CD4-positive, alpha-beta T cell treated with Interleukin-1 beta for 1 hour (primary cell): Measurements from ENCODE around the gene ADCY3.

Experiments used
- DNase-seq, 2 donors: peaks; one replicate each; pipeline ENCODE4 v3.0.0-alpha.2; 2020 to 2022

Gene ADCY3

DNA sequence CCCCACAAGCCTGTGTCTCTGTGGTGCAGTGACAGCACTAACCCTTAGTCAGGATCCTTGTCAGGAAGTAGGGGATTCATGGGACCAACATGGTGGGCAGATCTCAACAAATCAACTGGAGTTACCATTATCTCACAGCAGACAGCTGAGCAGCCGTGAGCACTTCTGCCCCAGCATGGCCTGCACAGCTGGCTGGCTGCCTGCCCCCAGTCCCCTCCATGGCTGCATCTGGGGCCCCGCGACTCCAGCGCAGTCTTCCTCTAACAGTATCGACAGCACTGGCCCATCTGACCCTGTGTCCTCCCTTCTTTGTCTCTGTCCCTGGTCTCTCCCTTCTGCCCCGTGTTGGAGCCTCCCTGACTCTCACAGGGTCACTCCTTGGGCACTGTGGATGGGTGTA lies 4.7 kb upstream of the ADCY3 start:
- DNase-seq: no peak

DNA sequence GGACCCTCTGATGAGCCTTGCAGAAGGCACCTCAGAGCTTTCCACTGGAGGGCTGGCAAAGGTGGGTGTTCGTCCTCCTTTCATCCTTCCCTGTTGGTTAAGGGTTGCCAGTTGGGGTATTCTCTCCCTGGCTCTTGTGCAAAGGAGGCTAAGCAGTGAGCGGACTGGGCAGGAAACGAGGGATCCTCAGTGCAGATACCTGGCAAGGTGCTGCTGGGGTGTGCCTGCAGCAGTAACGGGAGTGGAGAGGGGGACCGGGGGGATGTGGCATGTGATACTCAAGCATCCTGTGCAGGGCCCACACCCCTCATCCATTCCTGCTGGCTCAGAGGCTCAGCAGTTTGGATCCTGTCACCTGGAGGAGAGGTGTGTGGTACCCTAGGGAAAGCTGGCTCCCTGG lies 4.2 kb upstream of the ADCY3 start:
- no peak for DNase-seq

DNA sequence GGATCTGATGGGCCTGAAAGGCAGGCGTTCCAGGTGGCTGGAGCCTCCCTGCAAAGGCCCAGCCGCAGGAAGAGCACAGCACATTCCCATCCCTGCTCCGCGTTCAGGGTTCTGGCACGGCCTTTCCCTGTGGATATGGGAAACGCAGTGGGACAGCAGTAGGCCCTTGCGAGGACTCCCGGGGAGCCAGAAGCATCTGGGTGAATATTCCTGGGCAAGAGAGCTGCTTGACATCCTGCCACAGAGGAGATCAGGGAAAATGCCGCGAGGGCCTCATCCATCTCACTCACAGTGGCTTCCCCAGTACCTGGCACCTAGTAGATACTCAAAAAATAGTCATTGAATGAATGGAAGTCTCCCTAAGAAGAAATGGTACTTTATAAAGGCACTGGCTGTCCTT lies 3.1 kb upstream of the ADCY3 start:
- no peak for DNase-seq

DNA sequence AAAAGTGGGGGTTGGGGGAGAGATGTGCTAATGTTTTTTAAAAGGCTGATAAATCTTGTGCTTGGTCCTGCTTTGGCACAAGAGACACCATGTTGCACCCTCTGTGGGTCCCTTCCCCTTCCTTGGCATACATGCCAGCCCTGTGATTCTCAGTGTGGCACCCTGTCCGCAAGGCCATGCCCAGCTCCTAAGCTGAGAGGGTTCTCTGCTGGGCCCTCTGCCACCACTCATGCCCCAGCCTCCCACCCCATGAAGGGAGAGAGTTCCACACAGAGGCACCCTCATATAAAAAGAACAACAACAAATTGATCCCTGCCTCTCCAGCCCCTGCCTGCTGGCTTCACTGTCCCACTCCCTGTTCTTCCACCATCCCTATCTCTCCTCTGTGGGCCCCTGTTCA lies 2.5 kb upstream of the ADCY3 start:
- no peak for DNase-seq

DNA sequence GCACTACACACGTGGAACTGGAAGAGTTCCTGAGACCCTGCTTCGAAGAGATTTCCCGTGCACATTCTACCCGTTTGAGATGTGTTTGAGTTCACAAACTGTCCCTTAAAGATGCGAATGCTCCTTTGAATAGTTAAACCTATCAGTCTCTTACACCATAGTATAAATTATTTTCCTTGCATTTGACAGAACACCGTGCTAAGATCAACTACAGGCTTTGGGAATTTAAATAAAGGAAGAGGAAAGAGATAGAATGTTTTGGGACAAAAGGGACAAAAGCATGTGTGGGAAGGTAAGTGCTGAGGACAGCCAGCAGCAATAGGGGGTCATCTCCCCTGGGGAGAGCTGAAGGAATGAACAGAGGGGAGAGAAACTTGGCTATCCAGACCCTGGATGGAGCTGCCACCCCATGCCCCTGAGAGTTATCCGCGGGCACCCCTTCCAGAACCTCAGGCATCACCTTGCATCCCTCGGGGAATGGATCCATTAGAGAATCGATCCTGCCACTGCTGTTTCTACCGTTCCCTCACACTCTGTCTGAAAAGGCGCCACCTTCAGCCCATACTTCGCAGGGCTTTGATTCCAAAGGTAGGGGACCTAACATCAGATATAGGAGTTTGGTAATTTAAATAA lies 888 bp upstream of the ADCY3 start:
- peak in 1 of 2 donors; percentile 28 for DNase-seq

DNA sequence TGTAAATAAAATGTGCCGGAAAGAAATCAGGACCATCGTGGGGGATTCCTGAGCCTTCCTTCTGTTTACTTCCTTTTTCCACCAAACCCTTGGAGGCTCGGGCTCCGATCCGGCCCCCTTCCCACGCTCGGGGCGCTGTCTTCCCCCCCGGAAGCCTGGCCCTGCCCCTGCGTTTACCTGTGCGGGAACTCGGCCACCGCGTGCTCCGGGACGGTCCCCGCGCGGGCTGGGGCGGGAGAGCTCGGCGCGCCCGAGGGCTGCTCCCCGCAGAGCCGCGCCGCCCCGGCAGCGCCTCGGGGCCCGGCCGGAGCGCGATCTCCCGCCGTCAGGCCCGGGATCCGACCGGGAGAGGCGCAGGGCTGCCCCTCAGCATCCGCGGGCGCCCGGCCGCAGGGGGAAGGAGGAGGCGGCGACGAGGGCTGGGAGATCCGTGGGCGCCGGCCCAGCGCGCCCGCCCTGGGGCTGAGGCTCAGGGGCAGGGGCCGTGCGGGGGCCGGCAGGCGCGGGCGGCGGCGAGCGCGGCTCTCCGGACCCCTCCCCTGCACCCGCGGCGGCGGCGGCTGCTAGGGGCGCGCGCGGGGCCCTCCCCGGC lies 435 bp downstream of the ADCY3 start:
- DNase-seq: no peak

DNA sequence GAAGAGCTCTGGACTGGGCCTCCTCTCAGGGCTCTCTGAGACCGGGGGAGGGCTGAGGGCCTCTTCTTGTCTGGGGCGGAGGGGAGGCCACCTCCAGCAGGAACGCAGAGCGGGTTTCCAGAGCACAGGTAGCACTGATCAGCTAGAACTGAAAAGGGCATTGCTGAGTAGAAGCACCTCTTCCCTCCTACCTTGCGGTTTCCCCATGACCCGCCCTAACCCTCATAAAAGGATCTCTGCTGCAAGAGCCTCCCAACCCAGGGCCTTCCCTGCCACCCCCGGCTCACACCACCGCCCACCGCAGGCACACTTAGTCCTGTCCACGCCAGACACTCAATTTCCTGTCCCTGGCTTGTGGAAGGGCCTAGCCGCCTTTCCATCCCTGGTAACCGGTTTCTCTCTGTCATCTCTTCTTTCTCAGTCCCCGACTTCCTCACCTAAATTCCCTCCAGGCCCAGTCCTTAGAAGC lies 966 bp downstream of the ADCY3 start:
- DNase-seq: peak; percentile 60 to 69

DNA sequence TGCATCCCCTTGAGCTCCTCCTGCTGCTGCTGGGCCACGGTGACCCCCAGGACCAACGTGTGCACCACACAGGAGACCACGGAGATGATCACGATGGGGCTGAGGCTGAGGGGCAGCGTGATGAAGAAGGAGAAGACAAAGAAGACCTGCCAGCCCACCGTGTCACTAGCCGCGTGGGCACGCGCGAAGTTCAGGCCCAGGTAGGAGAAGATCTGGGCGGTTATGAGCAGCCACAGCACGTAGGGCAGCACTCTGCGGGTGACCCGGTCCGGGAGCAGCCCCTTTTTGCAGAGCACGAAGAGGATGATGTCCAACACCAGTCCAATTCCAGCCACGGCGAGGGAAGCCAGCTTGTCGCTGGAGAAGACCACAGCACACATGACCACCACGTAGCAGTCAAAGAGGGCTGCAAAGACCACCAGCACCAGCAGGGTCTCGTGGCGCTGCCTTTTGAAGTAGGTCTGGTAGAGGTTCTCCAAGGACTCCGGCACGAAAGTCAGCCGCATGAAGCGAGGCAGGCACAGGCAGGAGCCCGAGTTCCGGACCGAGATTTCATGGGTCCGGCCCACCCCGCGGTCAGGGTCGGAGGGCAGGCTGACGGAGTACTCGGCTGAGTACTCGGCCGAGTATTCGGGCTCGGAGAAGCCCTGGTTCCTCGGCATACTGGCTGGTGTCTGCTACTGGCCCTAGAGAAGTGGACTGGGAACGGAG lies 1.6 kb downstream of the ADCY3 start:
- DNase-seq: no peak

DNA sequence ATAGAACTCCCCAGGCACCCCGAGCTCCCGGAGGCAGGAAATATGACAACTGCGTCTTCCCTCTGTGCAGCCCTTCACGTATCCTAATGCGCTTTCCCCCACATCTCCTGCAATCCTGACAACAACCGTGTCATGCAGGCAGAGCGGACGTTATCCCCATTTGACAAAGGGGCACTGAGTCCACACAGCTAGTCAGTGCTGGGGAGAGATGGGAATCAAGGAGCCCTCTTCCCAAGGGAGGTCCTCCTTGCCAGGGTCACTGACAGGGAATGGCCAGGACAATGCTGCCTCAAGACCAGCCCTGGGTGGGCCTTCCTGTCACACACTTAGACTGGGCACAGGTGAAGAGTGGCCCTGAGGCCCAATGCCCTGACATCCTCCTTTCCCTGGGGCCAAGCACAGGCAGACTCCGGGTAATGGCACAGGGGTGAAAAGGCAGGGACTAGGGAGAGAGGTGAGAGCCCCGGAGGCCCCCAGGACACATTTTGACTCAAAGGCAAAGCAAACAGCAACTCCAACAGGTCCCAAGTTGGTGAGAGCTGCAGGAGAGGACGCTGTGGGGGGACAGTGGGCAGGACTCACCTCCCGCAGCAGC lies 2.2 kb downstream of the ADCY3 start:
- no peak for DNase-seq

DNA sequence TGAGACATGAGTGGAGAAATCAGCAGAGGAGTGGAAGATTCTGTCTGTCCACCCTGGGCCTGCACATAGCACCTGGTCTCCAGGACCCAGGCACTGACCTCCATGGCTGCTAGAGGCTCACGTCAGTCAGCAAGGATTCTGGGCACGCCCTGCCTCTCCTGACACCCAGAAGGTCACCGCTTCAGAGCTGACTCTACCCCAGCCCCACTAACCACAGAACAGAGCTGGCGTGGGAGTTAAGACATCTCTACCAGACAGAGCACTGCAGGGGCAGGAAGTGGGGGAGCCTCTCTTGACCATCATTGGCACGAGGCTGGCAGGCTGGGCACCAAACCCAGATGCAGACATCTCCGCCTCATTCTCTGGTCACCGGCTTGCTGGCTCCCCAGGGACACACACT lies 3.0 kb downstream of the ADCY3 start:
- no peak for DNase-seq

DNA sequence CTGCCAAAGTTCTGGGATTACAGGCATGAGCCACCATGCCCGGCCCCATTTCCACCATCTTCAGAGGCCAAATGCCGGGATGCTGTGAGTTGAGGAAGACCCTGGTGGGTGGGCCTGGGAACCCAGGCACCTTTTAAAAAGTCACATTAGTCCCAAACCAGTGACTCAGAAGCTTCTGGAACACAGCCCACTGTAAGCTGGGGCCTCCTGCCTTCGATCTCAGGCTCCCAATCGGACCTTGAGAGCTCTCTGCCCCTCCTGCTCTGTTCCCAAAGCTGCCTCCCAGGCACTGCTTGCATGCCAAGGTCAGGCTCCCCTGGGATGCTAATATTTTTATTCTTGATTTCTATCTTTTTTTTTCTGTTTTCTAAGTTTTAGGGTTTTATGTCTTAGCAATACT lies 4.2 kb downstream of the ADCY3 start:
- DNase-seq: no peak

DNA sequence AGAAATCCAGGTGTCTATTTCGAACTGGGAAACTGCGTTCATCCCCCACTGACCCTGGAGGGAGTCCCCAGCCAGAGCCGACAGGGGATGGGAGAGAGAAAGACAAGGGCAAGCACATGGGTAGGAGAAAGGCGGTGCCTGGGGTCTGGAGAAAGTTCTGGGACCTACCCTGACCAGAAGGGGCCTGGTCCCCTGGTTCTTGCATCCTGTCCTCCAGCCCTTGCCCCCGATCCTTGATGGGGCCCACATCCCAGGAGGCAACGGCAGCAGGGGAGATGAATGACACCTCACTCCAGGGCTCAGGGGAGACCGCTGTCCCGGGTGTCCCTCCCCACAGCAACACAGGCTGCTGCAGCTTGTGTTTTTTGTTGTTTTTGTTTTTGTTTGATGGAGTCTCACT lies 4.9 kb downstream of the ADCY3 start:
- DNase-seq: no peak

DNA sequence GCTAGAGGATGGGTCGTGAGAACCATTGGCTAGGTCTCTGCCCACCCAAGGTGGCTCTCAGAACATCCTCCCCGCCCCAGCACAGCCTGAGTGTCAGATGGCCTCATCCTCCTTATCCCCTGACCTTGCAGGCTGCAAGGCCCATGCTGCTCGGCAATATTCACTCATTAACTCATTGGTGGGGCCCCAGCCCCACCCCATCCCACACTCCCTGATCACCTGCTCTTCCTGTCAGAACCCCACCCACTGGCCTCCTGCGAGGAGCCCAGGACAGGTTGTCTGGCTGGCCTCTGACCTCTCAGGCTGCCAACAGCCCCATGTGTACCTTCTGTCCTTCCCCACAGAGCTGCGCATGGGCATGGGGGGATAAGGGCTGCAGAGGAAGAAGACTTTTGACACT lies 5.3 kb downstream of the ADCY3 start:
- no peak for DNase-seq

DNA sequence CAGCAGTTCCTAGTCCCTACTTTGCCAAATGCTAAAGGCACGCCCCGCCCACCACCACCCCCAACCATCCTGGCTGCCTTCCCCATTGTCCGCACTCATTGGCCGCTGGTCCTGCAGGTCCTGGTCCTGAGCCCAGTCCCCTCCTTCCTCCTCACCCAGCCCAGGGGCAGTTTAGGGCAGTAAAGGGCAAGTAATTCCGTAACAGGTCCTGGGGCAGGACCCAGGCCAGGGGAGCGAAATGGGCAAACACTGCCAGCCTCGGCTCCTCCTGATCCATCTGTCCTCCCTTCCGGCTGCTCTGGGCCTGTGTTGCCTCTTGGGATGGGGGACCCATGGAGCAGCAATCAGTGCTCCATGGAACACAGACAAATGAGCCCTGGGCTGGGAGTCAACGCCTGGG lies 6.1 kb downstream of the ADCY3 start:
- no peak for DNase-seq

DNA sequence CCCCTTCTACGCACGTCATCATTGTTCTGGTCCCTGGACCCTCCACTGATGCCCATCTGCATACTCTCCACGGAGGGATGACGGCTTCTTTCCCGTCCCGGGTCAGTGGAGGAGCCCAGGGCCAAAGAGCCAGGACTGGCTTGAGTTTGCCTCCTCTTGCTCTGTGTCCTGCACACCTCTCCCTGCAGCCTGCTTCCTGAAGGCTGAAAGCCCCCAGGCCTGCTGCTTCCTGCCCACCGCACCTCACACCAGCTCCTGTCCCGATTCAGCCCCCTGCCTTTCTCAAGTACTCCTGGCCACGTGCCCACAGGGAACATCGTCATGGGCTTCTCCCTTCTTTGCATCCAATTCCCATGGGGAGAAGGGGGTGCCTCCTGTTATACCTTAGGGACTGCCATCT lies 7.1 kb downstream of the ADCY3 start:
- DNase-seq: no peak

DNA sequence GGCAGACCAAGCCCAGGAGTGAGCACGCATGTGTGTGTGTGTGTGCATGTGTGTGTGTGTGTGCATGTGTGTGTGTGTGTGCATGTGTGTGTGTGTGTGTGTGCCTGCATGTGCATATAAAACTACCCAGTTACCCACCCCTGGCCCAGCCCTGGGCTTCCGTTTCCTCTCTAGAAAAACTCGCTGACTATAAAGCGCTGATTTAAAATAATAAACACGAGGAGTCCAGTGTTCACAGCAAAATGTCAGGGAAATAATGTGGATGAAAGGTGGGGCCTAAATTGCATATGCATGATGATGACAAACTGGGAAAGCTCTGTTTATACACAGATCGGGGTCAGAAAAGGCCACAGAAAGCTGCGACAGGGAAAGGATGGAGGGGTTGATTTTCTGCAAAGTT lies 7.5 kb downstream of the ADCY3 start:
- DNase-seq: no peak

DNA sequence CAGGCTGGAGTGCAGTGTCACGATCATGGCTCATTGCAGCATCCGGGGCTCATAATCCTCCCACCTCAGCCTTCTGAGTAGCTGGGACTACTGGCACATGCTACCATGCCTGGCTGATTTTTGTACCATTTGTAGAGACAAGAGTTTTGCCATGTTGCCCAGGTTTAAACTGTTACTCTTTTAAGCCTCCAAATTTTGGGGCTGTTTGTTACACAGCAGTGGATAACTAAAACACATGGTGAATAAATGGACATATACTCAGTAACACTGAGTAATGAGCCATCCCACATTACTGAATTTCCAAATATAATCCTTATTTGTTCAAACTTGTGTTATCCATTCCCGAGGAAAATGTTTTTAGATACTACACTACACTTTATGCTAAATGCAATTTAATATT lies 9.8 kb downstream of the ADCY3 start:
- DNase-seq: no peak

DNA sequence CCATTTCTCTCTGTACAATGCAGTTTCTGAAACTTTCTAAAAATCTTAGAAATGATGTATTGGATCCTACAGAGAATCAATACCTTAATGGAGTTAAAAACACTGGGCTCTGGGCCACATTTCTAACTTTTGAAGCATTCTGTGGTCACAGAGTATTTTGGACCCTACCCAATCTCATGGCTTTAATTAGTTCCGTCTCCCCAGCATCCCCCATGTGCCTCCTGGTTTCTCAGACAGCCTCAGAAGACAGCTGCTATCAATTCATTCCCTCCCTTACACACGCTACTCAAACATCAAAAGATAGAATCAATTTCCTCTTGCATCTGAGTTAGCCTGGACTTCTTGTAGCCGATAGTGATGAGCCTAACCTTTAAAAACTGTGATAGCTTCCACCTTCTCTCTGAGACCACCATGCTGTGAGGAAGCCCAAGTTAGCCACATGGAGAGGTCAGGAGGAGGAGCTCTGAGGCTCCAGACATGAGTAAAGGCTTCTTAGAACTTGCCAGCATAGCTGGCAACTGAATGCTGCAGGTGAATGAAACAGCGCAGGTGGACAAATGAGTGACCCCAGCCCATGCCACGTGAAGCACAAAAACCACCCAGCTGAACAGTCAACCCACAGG lies 10.4 kb downstream of the ADCY3 start:
- DNase-seq: no peak

DNA sequence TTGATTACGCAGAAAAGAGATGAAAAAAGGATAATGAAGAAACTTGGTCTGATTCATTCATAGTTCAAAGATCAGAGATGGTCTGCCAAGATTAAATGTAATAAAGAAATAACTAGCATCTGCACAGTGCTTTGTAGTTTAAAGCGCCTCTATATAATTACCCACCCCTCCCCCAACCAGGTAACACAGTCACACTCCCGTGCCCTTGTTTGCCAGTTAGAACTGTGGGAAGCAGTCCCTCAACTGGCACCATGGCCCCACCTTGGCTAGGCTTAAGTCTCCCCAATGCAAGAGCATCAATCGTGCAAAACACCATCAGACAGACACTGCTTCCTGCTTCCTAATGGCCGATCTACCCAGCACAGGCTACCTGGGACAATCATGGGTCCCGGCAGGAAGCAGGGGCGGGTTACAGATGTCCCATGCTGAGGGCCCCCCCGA lies 11.6 kb downstream of the ADCY3 start:
- no peak for DNase-seq

DNA sequence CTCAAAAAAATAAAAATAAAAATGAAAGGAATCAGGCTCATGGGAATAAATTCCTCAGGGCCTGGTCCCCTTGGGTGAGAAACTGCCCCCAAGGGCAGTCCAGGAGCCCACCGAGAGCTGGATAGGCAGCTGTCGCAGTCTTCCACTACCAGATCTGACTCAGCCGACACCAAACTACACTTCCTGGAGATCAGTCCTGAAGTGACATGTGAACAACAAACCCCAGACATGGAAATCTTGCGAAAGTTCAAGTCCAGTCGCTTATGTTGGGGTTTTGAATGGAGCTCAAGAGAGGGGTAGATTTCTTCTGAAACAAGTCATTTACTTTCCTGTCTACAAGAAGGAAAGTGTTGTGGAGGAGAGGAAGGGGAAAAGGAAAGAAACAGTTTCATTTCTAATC lies 12.9 kb downstream of the ADCY3 start:
- DNase-seq: no peak

DNA sequence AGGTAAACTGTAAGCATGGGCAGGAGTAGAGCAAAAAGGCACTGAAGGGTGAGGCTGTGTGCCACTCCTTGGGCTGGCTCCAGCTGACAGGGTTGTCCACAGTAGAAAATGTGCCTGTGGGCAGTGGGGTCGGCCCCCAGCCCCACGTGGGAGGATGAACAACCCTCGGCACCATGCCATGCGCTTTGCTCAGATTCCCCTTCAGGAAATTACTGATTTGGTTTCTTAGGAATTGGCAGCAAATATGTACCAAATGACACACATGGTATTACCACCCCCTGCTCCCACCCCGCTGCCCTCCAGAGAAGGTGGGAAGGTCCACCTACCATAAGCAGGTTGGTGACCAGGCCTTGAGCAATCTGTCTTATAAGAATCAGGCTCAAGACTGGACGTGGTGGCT lies 13.6 kb downstream of the ADCY3 start:
- DNase-seq: no peak

DNA sequence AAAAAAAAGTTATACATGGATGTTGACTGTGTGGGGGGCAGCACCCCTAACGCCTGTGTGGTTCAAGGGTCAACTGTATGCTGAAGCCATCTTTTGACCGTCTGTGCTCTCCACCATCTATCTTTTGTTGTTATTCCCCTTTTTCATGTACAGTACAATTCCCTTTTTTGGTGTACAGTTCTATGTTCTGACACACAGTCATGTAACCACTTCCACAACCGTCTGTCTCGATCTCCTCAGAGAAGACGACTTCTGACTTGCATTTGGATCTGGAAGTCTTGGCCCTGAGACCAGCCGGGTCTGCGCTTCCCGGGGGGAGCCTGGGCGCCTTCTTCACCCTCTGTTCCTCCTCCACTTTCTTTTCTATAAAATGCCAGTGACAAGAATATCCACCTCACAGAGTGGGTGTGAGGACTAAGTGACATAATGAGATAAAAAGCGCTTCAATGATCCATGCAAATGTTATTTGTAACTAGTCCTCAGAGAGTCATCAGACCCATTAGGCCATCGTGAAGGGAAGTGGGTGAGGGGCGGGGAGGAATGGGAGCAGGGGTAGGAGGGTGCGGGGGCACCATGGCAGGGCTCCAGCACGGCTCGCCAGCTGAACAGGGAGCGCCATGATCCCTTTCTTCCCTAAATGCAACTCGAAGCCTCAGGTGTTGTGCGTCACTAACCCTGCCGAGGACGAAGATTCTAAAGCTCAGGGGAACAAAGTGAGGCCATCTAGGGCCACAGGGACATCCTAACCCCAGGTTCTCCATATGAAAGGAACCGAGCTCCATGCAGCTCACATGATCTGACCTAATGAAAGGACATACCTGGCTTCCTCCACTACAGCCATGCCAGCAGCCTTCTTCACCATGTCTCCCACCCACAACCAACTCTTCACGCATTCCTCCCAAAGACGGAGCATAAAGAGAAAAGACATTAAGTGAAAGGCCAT lies 16.6 kb downstream of the ADCY3 start:
- DNase-seq: no peak
